ENCODE measurements around the gene FAM163B.

FAM163B gene

GRCh38 chr9:133603135-133603927, 5.9 kb downstream of the FAM163B start:
- TF ChIP-seq CTCF (IDR thresholded peaks at IDR 0.05; ENCODE audit: extremely low read depth, insufficient read depth, missing control alignments) = peak; percentile 11
- DNase-seq (ENCODE audit: low spot score) = no peak
- in situ Hi-C loops (cut with MboI; ENCODE audit: low pct_unique_long_range_greater_than_20kb, low sequenced_read_pairs, unreplicated experiment) = no loop called here

- in situ Hi-C loops (cut with MboI; ENCODE audit: low pct_unique_long_range_greater_than_20kb, low sequenced_read_pairs, unreplicated experiment) = no loop called here
- DNase-seq (ENCODE audit: low spot score) = no peak
- no peak for TF ChIP-seq CTCF (IDR thresholded peaks at IDR 0.05; ENCODE audit: extremely low read depth, insufficient read depth, missing control alignments)
These were observed 6.9 kb downstream of the FAM163B start for GRCh38 chr9:133602277-133602676.

- no peak for DNase-seq (ENCODE audit: low spot score)
- in situ Hi-C loops (cut with MboI; ENCODE audit: low pct_unique_long_range_greater_than_20kb, low sequenced_read_pairs, unreplicated experiment) = no loop called here
- TF ChIP-seq CTCF (IDR thresholded peaks at IDR 0.05; ENCODE audit: extremely low read depth, insufficient read depth, missing control alignments) = no peak
These were observed 7.4 kb downstream of the FAM163B start for GRCh38 chr9:133601746-133602145.

- in situ Hi-C loops (cut with MboI; ENCODE audit: low pct_unique_long_range_greater_than_20kb, low sequenced_read_pairs, unreplicated experiment) = no loop called here
- no peak for DNase-seq (ENCODE audit: low spot score)
- TF ChIP-seq CTCF (IDR thresholded peaks at IDR 0.05; ENCODE audit: extremely low read depth, insufficient read depth, missing control alignments) = no peak
These were observed 8.4 kb downstream of the FAM163B start for GRCh38 chr9:133600739-133601138.

GRCh38 chr9:133599470-133600173, 9.6 kb downstream of the FAM163B start:
- no peak for DNase-seq (ENCODE audit: low spot score)
- in situ Hi-C loops (cut with MboI; ENCODE audit: low pct_unique_long_range_greater_than_20kb, low sequenced_read_pairs, unreplicated experiment) = no loop called here
- no peak for TF ChIP-seq CTCF (IDR thresholded peaks at IDR 0.05; ENCODE audit: extremely low read depth, insufficient read depth, missing control alignments)

GRCh38 chr9:133598978-133599377, 10.2 kb downstream of the FAM163B start:
- no peak for TF ChIP-seq CTCF (IDR thresholded peaks at IDR 0.05; ENCODE audit: extremely low read depth, insufficient read depth, missing control alignments)
- in situ Hi-C loops (cut with MboI; ENCODE audit: low pct_unique_long_range_greater_than_20kb, low sequenced_read_pairs, unreplicated experiment) = no loop called here
- DNase-seq (ENCODE audit: low spot score) = no peak
